Endodermal cell (in vitro differentiated cells): ENCODE measurements around the gene KIZ. TPM values are rescaled to one million over a fixed set of nuclear protein-coding genes. Genes with fewer than 3 reads are reported as not detected.

Source experiments
- DNase-seq: peaks from one replicate; pipeline ENCODE4 v3.0.0-alpha.2; 2017
- H3K27ac ChIP-seq: 2 replicates; pipeline ENCODE4 v1.5.1; 2013; ENCODE audit warnings: mild to moderate bottlenecking, low read depth, low read length, moderate library complexity
- H3K27me3 ChIP-seq: 2 replicates; pipeline ENCODE4 v1.6.1; 2013; ENCODE audit warnings: mild to moderate bottlenecking, low read length, moderate library complexity; ENCODE audit not compliant: insufficient read depth, control insufficient read depth, poor library complexity, severe bottlenecking
- H3K36me3 ChIP-seq: 2 replicates; pipeline ENCODE4 v1.7.0; 2013; ENCODE audit warnings: mild to moderate bottlenecking, low read length, moderate library complexity; ENCODE audit not compliant: control insufficient read depth, insufficient read depth
- H3K4me1 ChIP-seq: one replicate; pipeline ENCODE4 v1.7.0; 2013; ENCODE audit warnings: low read length; ENCODE audit not compliant: control insufficient read depth, insufficient read depth
- H3K4me3 ChIP-seq: 2 replicates; pipeline ENCODE4 v1.5.1; 2013; ENCODE audit warnings: mild to moderate bottlenecking, low read length, moderate library complexity
- H3K9ac ChIP-seq: 2 replicates; pipeline ENCODE4 v1.6.1; 2013; ENCODE audit warnings: mild to moderate bottlenecking, low read length, moderate library complexity; ENCODE audit not compliant: poor library complexity, severe bottlenecking; ENCODE audit errors: extremely low read depth
- H3K9me3 ChIP-seq: 2 replicates; pipeline ENCODE4 v1.6.1; 2013; ENCODE audit warnings: mild to moderate bottlenecking, low read length, moderate library complexity; ENCODE audit not compliant: control insufficient read depth
- H3K27ac Mint-ChIP-seq: 2 replicates; pipeline ENCODE4 v1.8.0; 2020; ENCODE audit warnings: mixed read lengths
- H3K27me3 Mint-ChIP-seq: 2 replicates; pipeline ENCODE4 v1.8.0; 2021; ENCODE audit warnings: mild to moderate bottlenecking, mixed read lengths; ENCODE audit not compliant: insufficient read depth
- H3K36me3 Mint-ChIP-seq: 2 replicates; pipeline ENCODE4 v1.8.0; 2020; ENCODE audit warnings: low read depth, mixed read lengths
- H3K4me1 Mint-ChIP-seq: 2 replicates; pipeline ENCODE4 v1.8.0; 2020; ENCODE audit warnings: mixed read lengths
- H3K4me3 Mint-ChIP-seq: 2 replicates; pipeline ENCODE4 v1.8.0; 2020; ENCODE audit warnings: mild to moderate bottlenecking, moderate library complexity, mixed read lengths
- H3K9me3 Mint-ChIP-seq: 2 replicates; pipeline ENCODE4 v1.8.0; 2020; ENCODE audit warnings: mild to moderate bottlenecking, mixed read lengths
- CTCF ChIP-seq: fragments of 200-600 bp; sonication (generic); conservative IDR thresholded peaks from 2 replicates; pipeline ENCODE4 v1.5.0; 2021; ENCODE audit warnings: antibody characterized with exemption, mild to moderate bottlenecking
- WGBS, 2 experiments: methylation state at CpG; one replicate each; pipeline versions ENCODE4 v1.1.5 to v1.1.7; 2013; ENCODE audit warnings: missing lambda C conversion rate in 2 of 2, mixed read lengths in 1 of 2; ENCODE audit not compliant: insufficient coverage in 1 of 2, insufficient read length in 1 of 2; 5-methylcytosine and 5-hydroxymethylcytosine counted together
- total RNA-seq, 2 donors: library from RNA; stranded (reverse); fragmentation: NEBNext Ultra II Directional in 1 of 2; extraction: Animal tissue kit (Norgen Biotek cat#: 25700) in 1 of 2; gene quantifications; 2 replicates in 1 of 2; 3 replicates in 1 of 2; pipeline ENCODE4 v1.2.1, GENCODE V29; 2021

Gene KIZ
- total RNA-seq, 2 donors from 2014 or later: 50.3 to 50.8 TPM

GRCh38 chr20:21134883-21135493, 9.1 kb downstream of the KIZ start:
- 88 to 94% methylated on average over 9 to 10 of the region's 10 CpGs for WGBS, 2 experiments
- Histone ChIP-seq H3K27me3 (no peaks in the 10 kb centered on the region), H3K9me3 (no peaks in the 10 kb centered on the region), H3K9ac (no peak overlapping the region), H3K27ac (no peak overlapping the region), H3K4me3 (no peak overlapping the region), H3K36me3 (peaks cover 25% of the 10 kb centered on the region), H3K4me1 (no peaks in the 10 kb centered on the region)
- Mint-ChIP-seq H3K36me3 (peaks cover 53% of the 10 kb centered on the region), H3K4me1 (peaks cover 15% of the 10 kb centered on the region), H3K27me3 (no peaks in the 10 kb centered on the region), H3K4me3 (no peak overlapping the region), H3K27ac (no peak overlapping the region), H3K9me3 (no peaks in the 10 kb centered on the region)
- no peak for DNase-seq
- no peak for TF ChIP-seq CTCF

GRCh38 chr20:21136015-21136732, 10.3 kb downstream of the KIZ start:
- no peaks in the 10 kb centered on the region for H3K9me3 ChIP-seq
- H3K4me3 Mint-ChIP-seq: no peak overlapping the region
- no peak overlapping the region for H3K27ac ChIP-seq
- no peaks in the 10 kb centered on the region for H3K9me3 Mint-ChIP-seq
- H3K4me1 Mint-ChIP-seq: peaks cover 5% of the 10 kb centered on the region
- H3K36me3 Mint-ChIP-seq: peaks cover 57% of the 10 kb centered on the region
- peaks cover 29% of the 10 kb centered on the region for H3K36me3 ChIP-seq
- TF ChIP-seq CTCF: no peak
- no peak overlapping the region for H3K9ac ChIP-seq
- H3K27me3 Mint-ChIP-seq: no peaks in the 10 kb centered on the region
- H3K4me1 ChIP-seq: no peaks in the 10 kb centered on the region
- DNase-seq: no peak
- WGBS, 2 experiments: 92 to 100% methylated on average over 3 to 6 of the region's 8 CpGs
- no peak overlapping the region for H3K4me3 ChIP-seq
- peak overlapping the region; percentile 48 for H3K27ac Mint-ChIP-seq
- no peaks in the 10 kb centered on the region for H3K27me3 ChIP-seq

DNA sequence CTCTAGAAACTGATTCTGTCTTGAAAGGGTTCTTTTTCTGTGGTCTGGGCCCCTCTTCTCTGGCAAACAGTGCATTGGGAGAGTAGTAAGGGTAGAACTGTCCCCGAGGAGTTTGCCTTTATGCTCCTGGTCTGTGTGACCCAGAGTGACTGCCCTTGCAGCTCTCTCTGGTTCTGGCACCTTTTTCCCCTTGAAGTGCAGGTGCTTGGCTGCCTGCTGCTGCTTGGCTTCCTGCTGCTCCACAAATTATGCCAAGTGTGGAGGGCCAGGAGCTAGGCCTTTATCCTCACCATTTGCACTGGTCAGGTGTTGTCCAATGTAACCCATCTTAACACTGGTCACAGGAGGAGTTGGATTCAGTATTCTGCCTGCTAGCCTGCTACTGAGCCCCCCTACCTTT, 11.2 kb downstream of the KIZ start:
- no peaks in the 10 kb centered on the region for H3K27me3 ChIP-seq
- 100% methylated on average over 1 of the region's 1 CpG; no CpG with 5 or more reads in 1 of the 2 experiments for WGBS, 2 experiments
- Mint-ChIP-seq H3K4me1 (no peaks in the 10 kb centered on the region), H3K27ac (no peak overlapping the region), H3K9me3 (no peaks in the 10 kb centered on the region), H3K4me3 (no peak overlapping the region), H3K27me3 (no peaks in the 10 kb centered on the region), H3K36me3 (peaks cover 51% of the 10 kb centered on the region)
- H3K9me3 ChIP-seq: no peaks in the 10 kb centered on the region
- no peak for DNase-seq
- no peak overlapping the region for H3K9ac ChIP-seq
- H3K27ac ChIP-seq: no peak overlapping the region
- peaks cover 29% of the 10 kb centered on the region for H3K36me3 ChIP-seq
- no peaks in the 10 kb centered on the region for H3K4me1 ChIP-seq
- H3K4me3 ChIP-seq: no peak overlapping the region
- no peak for TF ChIP-seq CTCF
